Panc1 (cell line): ENCODE measurements around the gene NEGR1. TPM values are rescaled to one million over a fixed set of nuclear protein-coding genes. Genes with fewer than 3 reads are reported as not detected.

ENCODE experiments used
- ATAC-seq: fragments of 200-7000 bp; cut with Tn5 transposase; 2 replicates; pipeline ENCODE4 v1.9.1; 2020; ENCODE audit warnings: mild to moderate bottlenecking, moderate library complexity
- BruUV-seq: library from RNA; stranded (reverse); fragments of 400-500 nt; replicated peaks from 2 replicates; lab custom pipeline; 2021; lab: Mats Ljungman, UMichigan
- CTCF ChIA-PET: fragments of 300-600 bp; sonication (Branson Sonifier 250); formaldehyde crosslinking; loops from one replicate; lab custom pipeline; 2022; ENCODE audit warnings: antibody characterized with exemption; lab: Charles Lee
- POLR2A ChIA-PET: fragments of 300-600 bp; sonication (Branson Sonifier 250); formaldehyde crosslinking; loops from one replicate; lab custom pipeline; 2022; ENCODE audit warnings: antibody characterized with exemption; lab: Charles Lee
- DNase-seq: peaks from one replicate; pipeline ENCODE4 v3.0.0-alpha.2; 2010; ENCODE audit warnings: low read depth, low spot score
- H3K27ac ChIP-seq: 2 replicates; pipeline ENCODE4 v1.5.1; 2011; ENCODE audit warnings: mild to moderate bottlenecking, low read length, inconsistent platforms
- H3K27me3 ChIP-seq: fragments of 200-500 bp; sonication (Bioruptor generic); 2 replicates; pipeline ENCODE4 v1.6.0; 2014; ENCODE audit warnings: low read length, inconsistent platforms; ENCODE audit not compliant: control insufficient read depth, insufficient read depth
- H3K36me3 ChIP-seq: fragments of 200-500 bp; sonication (Bioruptor generic); 2 replicates; pipeline ENCODE4 v1.5.1; 2014; ENCODE audit warnings: inconsistent platforms, mild to moderate bottlenecking, low read length, moderate library complexity; ENCODE audit not compliant: control insufficient read depth, insufficient read depth
- H3K4me1 ChIP-seq: 2 replicates; pipeline ENCODE4 v1.5.1; 2011; ENCODE audit warnings: inconsistent platforms, mild to moderate bottlenecking, low read length, moderate library complexity; ENCODE audit not compliant: control insufficient read depth, insufficient read depth
- H3K4me3 ChIP-seq, 2 experiments: 2 replicates each; pipeline ENCODE4 v1.5.1; 2011 to 2012; ENCODE audit warnings: low read depth in 2 of 2, low read length in 2 of 2, mild to moderate bottlenecking in 2 of 2, inconsistent platforms in 1 of 2, moderate library complexity in 1 of 2
- H3K9me3 ChIP-seq: fragments of 200-500 bp; sonication (Bioruptor generic); 2 replicates; pipeline ENCODE4 v1.5.1; 2014; ENCODE audit warnings: low read depth, mild to moderate bottlenecking, inconsistent platforms, low read length, moderate library complexity; ENCODE audit not compliant: control insufficient read depth, insufficient read depth
- POLR2AphosphoS5 ChIP-seq: IDR thresholded peaks from 2 replicates; pipeline ENCODE4 v1.6.1; 2012; ENCODE audit warnings: mild to moderate bottlenecking, low read depth, low read length, moderate library complexity
- SIN3A ChIP-seq: IDR thresholded peaks from 2 replicates; pipeline ENCODE4 v1.6.1; 2012; ENCODE audit warnings: low read depth, mild to moderate bottlenecking, low read length, moderate library complexity, borderline replicate concordance; ENCODE audit not compliant: insufficient read depth
- TCF7L2 ChIP-seq: IDR thresholded peaks from 2 replicates; pipeline ENCODE4 v1.6.1; 2011; ENCODE audit warnings: mild to moderate bottlenecking, low read depth, low read length, inconsistent platforms
- in situ Hi-C: cut with HindIII; loops from 2 replicates; pipeline ENCODE4 v1.10.0; 2016; ENCODE audit warnings: low sequenced_read_pairs, low pct_unique_long_range_greater_than_20kb
- intact Hi-C: fragments of 100-400 bp; cut with micrococcal nuclease; formaldehyde crosslinking; loops from one replicate; pipeline ENCODE4 v1.10.0; 2022; ENCODE audit not compliant: unreplicated experiment
- total RNA-seq: library from RNA; stranded (reverse); gene quantifications from one replicate; pipeline ENCODE4 v1.2.1, GENCODE V29; 2021; ENCODE audit not compliant: unreplicated experiment
- TF ChIP-seq, protein P1 (sequence below), 2 experiments: IDR thresholded peaks; 2 replicates each; pipeline ENCODE4 v1.6.1; 2011 to 2012; ENCODE audit warnings: low read depth in 2 of 2, control low read depth in 1 of 2, low read length in 1 of 2, mild to moderate bottlenecking in 1 of 2, moderate library complexity in 1 of 2; ENCODE audit not compliant: insufficient read depth in 1 of 2
- TF ChIP-seq, protein P2 (sequence below): fragments of 450-650 bp; IDR thresholded peaks from 2 replicates; pipeline ENCODE4 v1.5.1; 2017; ENCODE audit warnings: mild to moderate bottlenecking

The NEGR1 gene
- total RNA-seq, 1 experiment from 2014 or later: 2.7 TPM

DNA sequence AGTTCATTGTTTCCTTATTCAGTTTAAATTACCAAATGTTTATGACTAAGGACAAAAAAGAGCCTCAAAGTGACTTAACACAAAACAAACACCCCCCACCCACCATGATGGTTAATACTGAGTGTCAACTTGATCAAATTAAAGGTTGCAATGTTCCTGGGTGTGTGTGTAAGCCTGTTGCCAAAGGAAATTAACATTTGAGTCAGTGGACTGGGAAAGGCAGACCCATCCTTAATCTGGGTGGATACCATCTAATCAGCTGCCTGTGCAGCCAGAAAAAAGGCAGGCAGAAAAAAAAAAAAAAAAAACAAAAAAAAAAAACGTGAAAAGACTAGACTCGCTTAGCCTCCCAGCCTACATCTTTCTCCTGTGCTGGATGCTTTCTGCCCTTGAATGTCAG lies 543.4 kb downstream of the NEGR1 start:
- Histone ChIP-seq H3K4me3 (no peak overlapping the region), H3K36me3 (no peaks in the 10 kb centered on the region), H3K4me1 (no peaks in the 10 kb centered on the region), H3K9me3 (no peaks in the 10 kb centered on the region), H3K27ac (no peak overlapping the region), H3K27me3 (no peaks in the 10 kb centered on the region)
- ATAC-seq (no peak), DNase-seq (no peak)
- ChIA-PET CTCF (no interaction called here), POLR2A (no interaction called here)
- BruUV-seq: no TSS peak
- intact Hi-C loops: no loop called here
- TF ChIP-seq, protein P1, sequence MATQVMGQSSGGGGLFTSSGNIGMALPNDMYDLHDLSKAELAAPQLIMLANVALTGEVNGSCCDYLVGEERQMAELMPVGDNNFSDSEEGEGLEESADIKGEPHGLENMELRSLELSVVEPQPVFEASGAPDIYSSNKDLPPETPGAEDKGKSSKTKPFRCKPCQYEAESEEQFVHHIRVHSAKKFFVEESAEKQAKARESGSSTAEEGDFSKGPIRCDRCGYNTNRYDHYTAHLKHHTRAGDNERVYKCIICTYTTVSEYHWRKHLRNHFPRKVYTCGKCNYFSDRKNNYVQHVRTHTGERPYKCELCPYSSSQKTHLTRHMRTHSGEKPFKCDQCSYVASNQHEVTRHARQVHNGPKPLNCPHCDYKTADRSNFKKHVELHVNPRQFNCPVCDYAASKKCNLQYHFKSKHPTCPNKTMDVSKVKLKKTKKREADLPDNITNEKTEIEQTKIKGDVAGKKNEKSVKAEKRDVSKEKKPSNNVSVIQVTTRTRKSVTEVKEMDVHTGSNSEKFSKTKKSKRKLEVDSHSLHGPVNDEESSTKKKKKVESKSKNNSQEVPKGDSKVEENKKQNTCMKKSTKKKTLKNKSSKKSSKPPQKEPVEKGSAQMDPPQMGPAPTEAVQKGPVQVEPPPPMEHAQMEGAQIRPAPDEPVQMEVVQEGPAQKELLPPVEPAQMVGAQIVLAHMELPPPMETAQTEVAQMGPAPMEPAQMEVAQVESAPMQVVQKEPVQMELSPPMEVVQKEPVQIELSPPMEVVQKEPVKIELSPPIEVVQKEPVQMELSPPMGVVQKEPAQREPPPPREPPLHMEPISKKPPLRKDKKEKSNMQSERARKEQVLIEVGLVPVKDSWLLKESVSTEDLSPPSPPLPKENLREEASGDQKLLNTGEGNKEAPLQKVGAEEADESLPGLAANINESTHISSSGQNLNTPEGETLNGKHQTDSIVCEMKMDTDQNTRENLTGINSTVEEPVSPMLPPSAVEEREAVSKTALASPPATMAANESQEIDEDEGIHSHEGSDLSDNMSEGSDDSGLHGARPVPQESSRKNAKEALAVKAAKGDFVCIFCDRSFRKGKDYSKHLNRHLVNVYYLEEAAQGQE (IDR thresholded peaks at IDR 0.05; ENCODE audit: insufficient read depth in 1 of 2, low read depth in 2 of 2, low read length in 1 of 2): no peak
- TF ChIP-seq TCF7L2 (no peak), SIN3A (no peak), POLR2AphosphoS5 (no peak)
- TF ChIP-seq, protein P2, sequence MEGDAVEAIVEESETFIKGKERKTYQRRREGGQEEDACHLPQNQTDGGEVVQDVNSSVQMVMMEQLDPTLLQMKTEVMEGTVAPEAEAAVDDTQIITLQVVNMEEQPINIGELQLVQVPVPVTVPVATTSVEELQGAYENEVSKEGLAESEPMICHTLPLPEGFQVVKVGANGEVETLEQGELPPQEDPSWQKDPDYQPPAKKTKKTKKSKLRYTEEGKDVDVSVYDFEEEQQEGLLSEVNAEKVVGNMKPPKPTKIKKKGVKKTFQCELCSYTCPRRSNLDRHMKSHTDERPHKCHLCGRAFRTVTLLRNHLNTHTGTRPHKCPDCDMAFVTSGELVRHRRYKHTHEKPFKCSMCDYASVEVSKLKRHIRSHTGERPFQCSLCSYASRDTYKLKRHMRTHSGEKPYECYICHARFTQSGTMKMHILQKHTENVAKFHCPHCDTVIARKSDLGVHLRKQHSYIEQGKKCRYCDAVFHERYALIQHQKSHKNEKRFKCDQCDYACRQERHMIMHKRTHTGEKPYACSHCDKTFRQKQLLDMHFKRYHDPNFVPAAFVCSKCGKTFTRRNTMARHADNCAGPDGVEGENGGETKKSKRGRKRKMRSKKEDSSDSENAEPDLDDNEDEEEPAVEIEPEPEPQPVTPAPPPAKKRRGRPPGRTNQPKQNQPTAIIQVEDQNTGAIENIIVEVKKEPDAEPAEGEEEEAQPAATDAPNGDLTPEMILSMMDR: no peak
- in situ Hi-C loops: no loop called here

DNA sequence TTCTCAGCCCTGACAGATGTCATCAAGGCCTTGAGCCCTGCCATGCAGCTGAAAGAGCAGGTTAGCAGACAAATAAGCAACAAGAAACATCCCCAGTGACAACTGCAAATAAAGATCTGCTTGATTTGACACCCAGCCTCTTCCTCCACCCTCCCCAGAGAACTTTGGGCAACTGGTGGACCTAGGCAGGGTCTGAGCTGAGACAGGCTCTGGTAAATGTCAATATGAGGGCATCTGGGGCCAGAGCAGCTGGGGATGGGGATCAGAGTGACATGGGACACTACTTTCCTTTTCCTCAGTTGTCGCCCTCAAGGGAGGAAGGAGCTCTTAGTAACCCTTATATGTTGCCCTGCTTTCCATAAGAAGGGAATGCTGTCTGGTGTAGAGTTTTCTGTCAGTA lies 544.1 kb downstream of the NEGR1 start:
- Histone ChIP-seq H3K4me1 (no peaks in the 10 kb centered on the region), H3K27ac (no peak overlapping the region), H3K36me3 (no peaks in the 10 kb centered on the region), H3K27me3 (no peaks in the 10 kb centered on the region), H3K4me3 (no peak overlapping the region), H3K9me3 (no peaks in the 10 kb centered on the region)
- POLR2A ChIA-PET: no interaction called here
- CTCF ChIA-PET: no interaction called here
- in situ Hi-C loops: no loop called here
- DNase-seq (no peak), ATAC-seq (no peak)
- TF ChIP-seq, protein P1 (IDR thresholded peaks at IDR 0.05; ENCODE audit: insufficient read depth in 1 of 2, low read depth in 2 of 2, low read length in 1 of 2): no peak
- TF ChIP-seq TCF7L2 (no peak), POLR2AphosphoS5 (no peak)
- intact Hi-C loops: no loop called here
- BruUV-seq: no TSS peak
